Measurements from ENCODE around the gene ACBD4. TPM values are rescaled to one million over a fixed set of nuclear protein-coding genes. Genes with fewer than 3 reads are reported as not detected.

The ACBD4 gene
- total RNA-seq, 1 donor from 2014 or later, result 18.9 TPM

DNA sequence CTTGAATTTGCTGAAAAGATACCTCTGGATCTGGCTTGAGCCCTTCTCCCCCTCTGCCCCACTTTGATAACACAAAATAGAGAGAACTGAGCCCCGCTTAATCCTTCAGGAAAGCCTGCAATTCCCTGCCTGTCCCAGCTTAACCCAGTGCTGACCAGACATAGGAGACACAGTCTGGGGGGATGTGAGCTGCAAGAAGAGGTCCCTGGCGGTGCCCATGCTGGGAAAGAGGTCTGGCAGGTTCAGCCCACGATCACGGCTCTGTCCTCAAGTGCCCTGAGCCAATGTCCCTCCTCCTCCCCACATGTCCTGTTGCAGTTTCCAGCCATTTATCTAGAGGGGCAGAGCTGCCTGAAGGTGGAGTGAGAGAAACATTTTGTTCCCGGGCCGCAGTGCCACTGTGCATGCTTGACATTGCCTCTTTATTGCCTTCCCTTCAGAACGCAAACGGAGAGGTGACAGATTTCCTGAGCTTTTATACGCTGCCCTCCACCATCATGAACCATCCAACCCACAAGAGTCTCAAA, 32.2 kb upstream of the ACBD4 start:
- Histone ChIP-seq H3K9me3 (no peaks in the 10 kb centered on the region), H3K27ac (no peak overlapping the region), H3K27me3 (no peaks in the 10 kb centered on the region), H3K4me1 (peaks cover 33% of the 10 kb centered on the region), H3K4me3 (no peak overlapping the region), H3K36me3 (peaks cover 4 to 71% of the 10 kb centered on the region in 2 donors)
- TF ChIP-seq, protein P1, sequence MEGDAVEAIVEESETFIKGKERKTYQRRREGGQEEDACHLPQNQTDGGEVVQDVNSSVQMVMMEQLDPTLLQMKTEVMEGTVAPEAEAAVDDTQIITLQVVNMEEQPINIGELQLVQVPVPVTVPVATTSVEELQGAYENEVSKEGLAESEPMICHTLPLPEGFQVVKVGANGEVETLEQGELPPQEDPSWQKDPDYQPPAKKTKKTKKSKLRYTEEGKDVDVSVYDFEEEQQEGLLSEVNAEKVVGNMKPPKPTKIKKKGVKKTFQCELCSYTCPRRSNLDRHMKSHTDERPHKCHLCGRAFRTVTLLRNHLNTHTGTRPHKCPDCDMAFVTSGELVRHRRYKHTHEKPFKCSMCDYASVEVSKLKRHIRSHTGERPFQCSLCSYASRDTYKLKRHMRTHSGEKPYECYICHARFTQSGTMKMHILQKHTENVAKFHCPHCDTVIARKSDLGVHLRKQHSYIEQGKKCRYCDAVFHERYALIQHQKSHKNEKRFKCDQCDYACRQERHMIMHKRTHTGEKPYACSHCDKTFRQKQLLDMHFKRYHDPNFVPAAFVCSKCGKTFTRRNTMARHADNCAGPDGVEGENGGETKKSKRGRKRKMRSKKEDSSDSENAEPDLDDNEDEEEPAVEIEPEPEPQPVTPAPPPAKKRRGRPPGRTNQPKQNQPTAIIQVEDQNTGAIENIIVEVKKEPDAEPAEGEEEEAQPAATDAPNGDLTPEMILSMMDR (IDR thresholded peaks at IDR 0.05), result no peak
- TF ChIP-seq POLR2AphosphoS5 (IDR thresholded peaks at IDR 0.05; ENCODE audit: insufficient read depth in 1 of 2, low read depth in 1 of 2) (no peak), POLR2A (IDR thresholded peaks at IDR 0.05) (no peak)
- intact Hi-C loops (cut with DNase I), result loop anchor here (10.0 kb wide), 1 partner anchor 189 kb away; the partner anchor contains the start of gene GFAP
- DNase-seq (ENCODE audit: extremely low spot score in 2 of 2), result no peak

DNA sequence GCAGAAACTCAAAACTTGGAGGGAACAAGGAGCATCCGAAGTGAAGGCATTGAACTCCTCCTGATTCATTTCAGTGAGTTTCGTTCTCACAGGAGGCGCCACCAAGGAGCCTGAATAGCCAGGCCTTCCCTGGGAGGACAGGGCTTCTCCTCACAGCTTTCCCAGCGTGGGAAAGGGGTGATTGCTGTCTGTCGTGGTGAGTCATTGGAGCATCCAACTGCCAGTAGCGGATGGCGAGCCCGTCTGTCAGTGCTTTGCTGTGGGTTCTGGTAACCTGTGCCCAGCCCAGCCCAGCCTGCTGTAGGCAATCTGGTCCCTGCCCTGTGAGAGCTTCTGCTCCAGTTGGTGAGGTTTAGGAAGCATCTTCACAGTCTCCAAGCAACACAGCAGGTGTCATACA, 31.5 kb upstream of the ACBD4 start:
- Histone ChIP-seq H3K27me3 (no peaks in the 10 kb centered on the region), H3K27ac (no peak overlapping the region), H3K9me3 (no peaks in the 10 kb centered on the region), H3K4me1 (peaks cover 26% of the 10 kb centered on the region), H3K4me3 (no peak overlapping the region), H3K36me3 (peaks cover 4 to 71% of the 10 kb centered on the region in 2 donors)
- no peak for DNase-seq (ENCODE audit: extremely low spot score in 2 of 2)
- intact Hi-C loops (cut with DNase I), result loop anchor here (10.0 kb wide), 1 partner anchor 189 kb away; the partner anchor contains the start of gene GFAP
- no peak for TF ChIP-seq POLR2AphosphoS5 (IDR thresholded peaks at IDR 0.05; ENCODE audit: insufficient read depth in 1 of 2, low read depth in 1 of 2)
- TF ChIP-seq POLR2A (IDR thresholded peaks at IDR 0.05), result no peak
- TF ChIP-seq, protein P1 (IDR thresholded peaks at IDR 0.05), result no peak

DNA sequence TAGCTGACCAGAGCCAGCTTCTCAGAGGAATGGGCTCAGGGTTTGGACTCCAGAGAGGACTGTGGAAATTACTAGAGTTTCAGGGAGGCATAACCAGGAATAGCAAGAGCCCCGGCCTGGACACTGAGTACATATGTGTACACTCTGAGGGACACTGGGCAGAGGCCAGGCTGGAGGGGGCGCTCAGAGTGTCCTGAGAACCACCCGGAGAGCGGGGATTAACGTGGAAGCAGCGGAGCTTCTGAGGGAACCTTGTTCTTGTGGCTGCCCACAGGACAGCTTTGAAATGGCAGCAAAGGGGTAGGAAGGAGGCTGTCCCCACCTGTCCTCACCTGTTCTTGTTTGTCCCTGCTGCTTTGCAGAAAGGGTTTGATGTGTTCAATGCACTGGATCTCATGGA, 31.0 kb upstream of the ACBD4 start:
- DNase-seq (ENCODE audit: extremely low spot score in 2 of 2), result no peak
- intact Hi-C loops (cut with DNase I), result loop anchor here (10.0 kb wide), 1 partner anchor 190 kb away; the partner anchor contains the start of gene GFAP
- Histone ChIP-seq H3K36me3 (peaks cover 4 to 67% of the 10 kb centered on the region in 2 donors), H3K4me3 (no peak overlapping the region), H3K27me3 (no peaks in the 10 kb centered on the region), H3K27ac (no peak overlapping the region), H3K4me1 (peaks cover 25% of the 10 kb centered on the region), H3K9me3 (no peaks in the 10 kb centered on the region)
- TF ChIP-seq, protein P1 (IDR thresholded peaks at IDR 0.05), result no peak
- TF ChIP-seq POLR2AphosphoS5 (IDR thresholded peaks at IDR 0.05; ENCODE audit: insufficient read depth in 1 of 2, low read depth in 1 of 2) (no peak), POLR2A (IDR thresholded peaks at IDR 0.05) (no peak)

DNA sequence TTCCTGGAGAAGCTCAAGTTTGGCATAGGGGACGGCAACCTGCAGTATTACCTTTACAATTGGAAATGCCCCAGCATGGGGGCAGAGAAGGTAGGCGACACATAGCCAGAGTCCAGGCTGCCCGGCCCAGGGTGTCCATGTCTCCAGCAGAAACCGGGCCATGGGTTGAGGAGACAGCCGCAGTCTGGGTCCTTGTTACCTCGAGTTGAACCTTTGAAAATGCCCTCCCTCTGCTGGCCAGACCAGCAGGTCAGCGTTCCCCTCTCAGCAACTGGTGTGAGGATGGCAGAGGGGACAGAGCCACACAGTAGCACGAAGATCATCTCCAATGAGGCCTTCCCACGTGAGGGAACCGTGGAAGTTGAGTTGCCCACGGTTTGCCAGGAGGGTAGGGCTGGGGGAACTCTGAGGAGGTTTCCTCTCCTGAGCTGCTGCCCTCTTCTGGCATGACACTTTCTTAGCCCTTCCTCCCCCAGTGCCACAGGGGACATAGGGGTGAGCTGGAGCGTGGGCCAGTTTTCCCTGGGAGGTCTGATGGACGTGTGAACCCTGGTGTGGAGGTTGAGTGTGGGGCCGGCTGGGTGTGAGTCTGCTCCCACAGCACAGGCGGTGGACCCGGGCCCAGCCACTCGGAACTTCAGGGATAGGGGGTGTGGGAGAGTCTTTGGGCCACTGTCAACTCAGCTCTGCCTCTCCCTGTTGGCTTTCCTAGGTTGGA, 30.4 kb upstream of the ACBD4 start:
- Histone ChIP-seq H3K4me3 (no peak overlapping the region), H3K36me3 (peaks cover 4 to 62% of the 10 kb centered on the region in 2 donors)
- intact Hi-C loops (cut with DNase I), result loop anchor here (10.0 kb wide), 1 partner anchor 190 kb away; the partner anchor contains the start of gene GFAP

More for the DNA sequence above, 30.4 kb upstream of the ACBD4 start:
- DNase-seq (ENCODE audit: extremely low spot score in 2 of 2), result no peak
- Histone ChIP-seq H3K9me3 (no peaks in the 10 kb centered on the region), H3K27me3 (no peaks in the 10 kb centered on the region), H3K4me1 (peaks cover 25% of the 10 kb centered on the region), H3K27ac (no peak overlapping the region)
- no peak for TF ChIP-seq POLR2AphosphoS5 (IDR thresholded peaks at IDR 0.05; ENCODE audit: insufficient read depth in 1 of 2, low read depth in 1 of 2)
- TF ChIP-seq, protein P1 (IDR thresholded peaks at IDR 0.05), result no peak
- no peak for TF ChIP-seq POLR2A (IDR thresholded peaks at IDR 0.05)

Data from vagina (tissue), 2 donors.